Common myeloid progenitor, CD34-positive (primary cell): ENCODE measurements around the gene NRL.

ENCODE experiments used
- CTCF ChIA-PET: fragments of 350-600 bp; sonication (Branson Sonifier 250); formaldehyde crosslinking; loops from one replicate; lab custom pipeline; 2021; ENCODE audit warnings: antibody characterized with exemption; lab: Charles Lee
- POLR2A ChIA-PET: fragments of 350-600 bp; sonication (Branson Sonifier 250); formaldehyde crosslinking; loops from one replicate; lab custom pipeline; 2021; ENCODE audit warnings: antibody characterized with exemption; lab: Charles Lee
- DNase-seq, 3 donors: peaks; one replicate each; pipeline versions ENCODE4 v3.0.0 to v3.0.0-alpha.2; 2013
- H3K27ac ChIP-seq, 2 experiments: 1 replicate in 1 of 2; 2 replicates in 1 of 2; pipeline ENCODE4 v1.7.0; 2013; ENCODE audit warnings: inconsistent platforms in 2 of 2, low read length in 2 of 2, mild to moderate bottlenecking in 2 of 2, low read depth in 1 of 2, moderate library complexity in 1 of 2; ENCODE audit not compliant: severe bottlenecking in 2 of 2, insufficient read depth in 1 of 2, poor library complexity in 1 of 2
- H3K27me3 ChIP-seq, 5 experiments: replicated peaks in 2 of 5; 1 replicate in 3 of 5; 2 replicates in 2 of 5; pipeline versions ENCODE4 v1.6.1 to v1.7.0; 2013; ENCODE audit warnings: low read length in 4 of 5, mild to moderate bottlenecking in 2 of 5, moderate library complexity in 2 of 5, inconsistent platforms in 1 of 5; ENCODE audit not compliant: insufficient read depth in 5 of 5, control insufficient read depth in 4 of 5
- H3K36me3 ChIP-seq, 4 experiments: 1 replicate in 2 of 4; 2 replicates in 2 of 4; pipeline versions ENCODE4 v1.6.1 to v1.7.0; 2013; ENCODE audit warnings: low read length in 3 of 4, control low read depth in 1 of 4, mild to moderate bottlenecking in 1 of 4; ENCODE audit not compliant: control insufficient read depth in 4 of 4, insufficient read depth in 4 of 4
- H3K4me1 ChIP-seq, 4 experiments: 1 replicate in 3 of 4; 2 replicates in 1 of 4; pipeline versions ENCODE4 v1.6.1 to v1.7.1; 2013; ENCODE audit warnings: low read length in 3 of 4, mild to moderate bottlenecking in 3 of 4, control low read depth in 1 of 4, inconsistent platforms in 1 of 4, moderate library complexity in 1 of 4; ENCODE audit not compliant: control insufficient read depth in 4 of 4, insufficient read depth in 4 of 4; ENCODE audit errors: control extremely low read depth in 1 of 4
- H3K4me3 ChIP-seq, 7 experiments: 1 replicate in 4 of 7; 2 replicates in 3 of 7; pipeline versions ENCODE4 v1.5.1 to v1.7.0; 2013; ENCODE audit warnings: mild to moderate bottlenecking in 7 of 7, low read length in 6 of 7, moderate library complexity in 6 of 7, inconsistent platforms in 2 of 7, low read depth in 2 of 7, control low read depth in 1 of 7; ENCODE audit not compliant: insufficient read depth in 4 of 7, control insufficient read depth in 1 of 7; ENCODE audit errors: extremely low read depth in 1 of 7
- H3K9me3 ChIP-seq, 5 experiments: 1 replicate in 4 of 5; 2 replicates in 1 of 5; pipeline versions ENCODE4 v1.6.1 to v1.7.1; 2013; ENCODE audit warnings: low read length in 4 of 5, mild to moderate bottlenecking in 2 of 5, inconsistent platforms in 1 of 5, low read depth in 1 of 5, moderate library complexity in 1 of 5; ENCODE audit not compliant: control insufficient read depth in 4 of 5, insufficient read depth in 2 of 5; ENCODE audit errors: control extremely low read depth in 1 of 5
- WGBS: methylation state at CpG from one replicate; pipeline ENCODE4 v1.1.5; 2013; ENCODE audit not compliant: insufficient coverage; 5-methylcytosine and 5-hydroxymethylcytosine counted together

Gene NRL

DNA sequence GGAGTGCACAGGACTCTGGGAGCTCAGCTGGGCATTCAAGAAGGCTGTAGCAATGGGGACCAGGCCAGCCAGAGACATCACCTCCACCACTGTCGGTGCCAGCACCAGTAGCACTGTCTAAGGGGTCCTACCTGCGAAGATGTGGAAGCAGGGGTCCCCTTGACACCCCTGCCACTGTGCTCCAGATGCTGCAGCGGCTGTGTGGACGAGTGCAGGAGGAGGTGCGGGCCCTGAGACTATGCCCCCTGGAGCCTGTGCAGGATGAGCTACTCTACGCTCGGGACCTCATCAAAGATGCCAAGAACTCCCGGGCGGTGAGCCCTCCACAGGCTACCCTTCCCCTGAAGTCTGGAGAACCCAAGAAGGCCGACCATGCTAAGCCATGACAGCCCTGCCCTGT lies 54.3 kb downstream of the NRL start:
- H3K27ac ChIP-seq, result no peak overlapping the region
- H3K9me3 ChIP-seq, result no peaks in the 10 kb centered on the region
- peaks cover 0 to 2% (median 0%) of the 10 kb centered on the region in 5 experiments for H3K27me3 ChIP-seq
- ChIA-PET POLR2A (interaction anchor here (1.3 kb wide), 1 partner anchor 30 kb away, joined by 3 read pairs; no protein-coding TSS in a partner anchor), CTCF (interaction anchor here (0.9 to 12.7 kb wide), 8 partner anchors 15 to 86 kb away, joined by 3 to 188 read pairs (median 8); partner anchors contain the start of gene PCK2)
- 96% methylated on average over 9 of the region's 10 CpGs for WGBS
- H3K4me3 ChIP-seq, result no peak overlapping the region
- H3K4me1 ChIP-seq, result no peaks in the 10 kb centered on the region
- no peaks in the 10 kb centered on the region for H3K36me3 ChIP-seq
- DNase-seq, result no peak

DNA sequence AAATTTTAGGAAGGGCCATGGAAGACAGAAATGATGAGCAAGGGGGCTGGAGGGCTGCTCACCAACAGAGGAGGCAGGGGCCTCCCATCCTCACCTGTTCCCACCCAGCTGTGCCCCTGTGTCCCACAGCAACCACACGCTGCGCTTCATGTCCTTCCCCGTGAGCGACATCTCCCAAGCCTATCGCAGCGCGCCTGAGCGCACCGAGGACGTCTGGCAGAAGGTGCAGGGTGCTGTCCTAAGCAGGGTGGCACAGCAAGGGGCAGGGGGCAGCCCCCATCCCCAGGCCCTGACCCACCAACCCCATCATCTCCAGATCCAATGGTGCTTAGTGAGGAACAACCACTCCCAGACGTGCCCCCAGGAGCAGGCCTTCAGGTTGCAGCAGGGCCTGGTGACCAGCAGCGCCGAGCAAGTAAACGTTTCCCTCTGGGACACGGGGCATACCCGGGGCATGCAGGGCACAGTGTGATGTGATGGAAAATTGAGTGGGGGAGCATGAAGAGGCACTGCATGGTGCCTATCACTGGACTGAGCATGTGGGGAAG lies 54.8 kb downstream of the NRL start:
- no peak for DNase-seq
- Histone ChIP-seq H3K9me3 (no peaks in the 10 kb centered on the region), H3K4me3 (no peak overlapping the region), H3K27me3 (peaks cover 0 to 3% (median 0%) of the 10 kb centered on the region in 5 experiments), H3K27ac (no peak overlapping the region), H3K36me3 (no peaks in the 10 kb centered on the region), H3K4me1 (no peaks in the 10 kb centered on the region)
- ChIA-PET CTCF (interaction anchor here (1.4 to 12.7 kb wide), 5 partner anchors 20 to 85 kb away, joined by 3 to 188 read pairs (median 20); partner anchors contain the start of gene PCK2), POLR2A (no interaction called here)
- 95% methylated on average over 16 of the region's 16 CpGs for WGBS

DNA sequence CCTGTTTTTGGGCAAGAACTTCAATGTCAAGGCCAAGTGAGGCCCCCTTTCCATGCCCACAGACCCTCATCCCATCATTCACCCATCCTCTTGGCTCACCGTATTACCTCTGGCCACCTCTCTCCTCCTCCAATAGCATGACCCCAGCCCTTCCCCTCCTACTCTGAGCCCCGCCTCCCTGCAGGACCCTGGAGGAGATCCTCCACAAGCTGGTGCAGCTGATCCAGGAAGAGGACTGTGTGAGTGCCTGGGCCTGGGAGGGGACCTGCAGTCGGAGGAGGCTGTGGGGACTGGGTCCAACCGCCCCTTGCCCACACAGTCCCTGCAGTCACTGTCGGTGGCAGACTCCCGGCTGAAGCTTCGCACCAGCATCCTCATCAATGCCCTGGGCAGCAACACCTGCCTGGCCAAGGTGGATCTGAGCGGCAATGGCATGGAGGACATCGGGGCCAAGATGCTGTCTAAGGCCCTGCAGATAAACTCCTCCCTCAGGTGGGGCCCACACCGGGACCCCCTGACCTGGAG lies 55.7 kb downstream of the NRL start:
- CTCF ChIA-PET, result interaction anchor here (0.9 to 12.7 kb wide), 12 partner anchors 8 to 77 kb away, joined by 3 to 188 read pairs (median 10); partner anchors contain the start of genes CPNE6, PCK2 and PSME1
- H3K27me3 ChIP-seq, result peaks cover 0 to 6% (median 0%) of the 10 kb centered on the region in 5 experiments
- H3K4me3 ChIP-seq, result no peak overlapping the region
- POLR2A ChIA-PET, result no interaction called here
- no peaks in the 10 kb centered on the region for H3K36me3 ChIP-seq
- H3K9me3 ChIP-seq, result no peaks in the 10 kb centered on the region
- no peak for DNase-seq
- H3K27ac ChIP-seq, result no peak overlapping the region
- WGBS, result 98% methylated on average over 6 of the region's 10 CpGs
- no peaks in the 10 kb centered on the region for H3K4me1 ChIP-seq

DNA sequence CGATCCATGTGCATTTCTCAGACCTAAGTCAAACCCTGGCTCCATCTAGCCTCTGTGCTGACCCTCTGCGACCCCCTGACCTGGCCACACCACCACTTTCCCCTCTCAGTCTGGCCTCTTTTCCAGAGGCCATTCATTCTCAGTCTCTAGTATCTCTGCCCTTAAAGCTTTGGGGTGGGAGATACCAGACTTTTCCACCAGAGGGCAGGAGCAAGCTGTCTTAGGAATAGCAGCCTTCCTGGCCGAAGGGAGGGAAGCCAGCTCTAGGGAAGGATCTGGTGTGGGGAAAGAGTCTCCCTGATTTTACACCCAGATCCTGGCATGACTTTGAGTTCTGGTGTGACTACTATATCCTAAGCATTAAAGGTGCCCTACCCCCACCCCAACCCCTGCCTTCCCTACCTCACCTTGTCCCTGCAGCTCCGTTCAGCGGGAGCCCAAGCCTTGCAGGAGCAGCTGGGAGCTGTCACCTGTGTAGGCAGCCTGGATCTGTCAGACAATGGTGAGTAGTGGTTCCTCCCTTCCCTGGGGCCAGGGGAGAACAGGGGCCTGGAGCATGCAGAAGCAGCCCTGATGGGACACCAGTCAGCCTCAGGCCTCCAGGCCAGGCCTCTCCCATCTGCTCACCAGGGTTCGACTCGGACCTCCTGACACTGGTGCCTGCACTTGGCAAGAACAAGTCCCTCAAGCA lies 56.3 kb downstream of the NRL start:
- H3K9me3 ChIP-seq, result no peaks in the 10 kb centered on the region
- CTCF ChIA-PET, result interaction anchor here (0.6 to 12.7 kb wide), 18 partner anchors 9 to 670 kb away, joined by 3 to 188 read pairs (median 10); partner anchors contain the start of genes CPNE6, IRF9, PCK2 and PSME1
- no peak overlapping the region for H3K4me3 ChIP-seq
- no peaks in the 10 kb centered on the region for H3K4me1 ChIP-seq
- WGBS, result 78% methylated on average over 4 of the region's 7 CpGs
- no peaks in the 10 kb centered on the region for H3K36me3 ChIP-seq
- POLR2A ChIA-PET, result interaction anchor here (0.9 kb wide), 1 partner anchor 23 kb away, joined by 3 read pairs; no protein-coding TSS in a partner anchor
- H3K27ac ChIP-seq, result no peak overlapping the region
- peaks cover 0 to 7% (median 1%) of the 10 kb centered on the region in 5 experiments for H3K27me3 ChIP-seq
- DNase-seq, result peak in 2 of 3 donors; percentile 20 to 42

DNA sequence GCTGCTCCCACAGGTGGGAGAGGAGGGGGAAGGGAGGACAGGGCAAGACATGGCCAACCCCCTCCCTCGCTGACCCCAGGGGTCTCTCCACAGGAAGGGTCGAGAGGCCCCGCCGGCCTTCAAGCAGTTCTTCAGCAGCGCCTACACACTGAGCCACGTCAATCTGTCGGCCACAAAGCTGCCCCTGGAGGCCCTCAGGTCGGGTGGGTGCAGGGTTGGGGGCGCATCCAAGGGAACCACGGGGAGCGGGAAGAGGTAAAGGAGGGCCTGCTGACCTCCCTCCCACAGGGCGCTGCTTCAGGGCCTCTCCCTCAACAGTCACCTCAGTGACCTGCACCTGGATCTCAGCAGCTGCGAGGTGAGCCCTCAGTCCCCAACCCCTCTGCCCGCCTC lies 56.9 kb downstream of the NRL start:
- WGBS, result 90% methylated on average over 13 of the region's 14 CpGs
- no peaks in the 10 kb centered on the region for H3K36me3 ChIP-seq
- no peaks in the 10 kb centered on the region for H3K9me3 ChIP-seq
- no peak for DNase-seq
- peaks cover 0 to under 1% (median 0%) of the 10 kb centered on the region in 4 experiments for H3K4me1 ChIP-seq
- ChIA-PET CTCF (interaction anchor here (0.6 to 12.7 kb wide), 18 partner anchors 9 to 669 kb away, joined by 3 to 188 read pairs (median 10); partner anchors contain the start of genes CPNE6, IRF9, PCK2 and PSME1), POLR2A (interaction anchor here (0.9 kb wide), 1 partner anchor 24 kb away, joined by 3 read pairs; no protein-coding TSS in a partner anchor)
- H3K27ac ChIP-seq, result no peak overlapping the region
- no peak overlapping the region for H3K4me3 ChIP-seq
- H3K27me3 ChIP-seq, result peaks cover 0 to 10% (median 6%) of the 10 kb centered on the region in 5 experiments

DNA sequence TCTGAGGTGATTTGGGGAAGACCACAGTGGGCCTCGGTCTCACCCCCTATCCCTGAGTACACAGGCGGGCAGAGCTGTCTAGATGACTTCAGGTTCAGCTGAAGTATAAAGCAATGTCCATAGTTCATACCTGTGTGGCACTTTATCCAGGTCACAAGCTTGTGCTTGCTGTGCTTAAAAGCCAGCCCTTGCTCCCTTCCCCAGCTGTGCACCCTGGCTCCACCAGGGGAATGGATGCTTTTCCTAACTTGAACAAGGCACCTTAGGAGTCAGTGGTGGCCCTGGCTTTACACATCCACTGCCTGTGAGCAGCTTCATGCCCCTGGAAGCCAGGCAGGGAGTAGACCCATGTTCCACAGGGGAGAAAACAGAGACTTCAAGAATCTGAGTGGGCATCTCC lies 57.5 kb downstream of the NRL start:
- H3K4me1 ChIP-seq, result peaks cover 0 to 6% (median 5%) of the 10 kb centered on the region in 4 experiments
- DNase-seq, result no peak
- ChIA-PET POLR2A (interaction anchor here (1.4 kb wide), 1 partner anchor 23 kb away, joined by 7 read pairs; no protein-coding TSS in a partner anchor), CTCF (interaction anchor here (0.7 to 12.7 kb wide), 15 partner anchors 10 to 106 kb away, joined by 3 to 188 read pairs (median 11); partner anchors contain the start of genes CPNE6, IRF9, PCK2 and PSME1)
- 100% methylated on average over 2 of the region's 2 CpGs for WGBS
- H3K36me3 ChIP-seq, result no peaks in the 10 kb centered on the region
- peaks cover 0 to 14% (median 9%) of the 10 kb centered on the region in 5 experiments for H3K27me3 ChIP-seq
- no peak overlapping the region for H3K4me3 ChIP-seq
- H3K9me3 ChIP-seq, result no peaks in the 10 kb centered on the region
- no peak overlapping the region for H3K27ac ChIP-seq
